ENCODE measurements around the gene XPC.

XPC gene

GRCh38 chr3:14179114-14179465 is 689 bp upstream of the XPC start:
- no peak for TF ChIP-seq SIN3A (IDR thresholded peaks at IDR 0.05; ENCODE audit: borderline replicate concordance, insufficient read depth, low read length)
- no peak for TF ChIP-seq FOXP2 (optimal IDR thresholded peaks at IDR 0.05; ENCODE audit: borderline replicate concordance, extremely low read depth, extremely low read length, insufficient read depth)
- TF ChIP-seq, protein P1, sequence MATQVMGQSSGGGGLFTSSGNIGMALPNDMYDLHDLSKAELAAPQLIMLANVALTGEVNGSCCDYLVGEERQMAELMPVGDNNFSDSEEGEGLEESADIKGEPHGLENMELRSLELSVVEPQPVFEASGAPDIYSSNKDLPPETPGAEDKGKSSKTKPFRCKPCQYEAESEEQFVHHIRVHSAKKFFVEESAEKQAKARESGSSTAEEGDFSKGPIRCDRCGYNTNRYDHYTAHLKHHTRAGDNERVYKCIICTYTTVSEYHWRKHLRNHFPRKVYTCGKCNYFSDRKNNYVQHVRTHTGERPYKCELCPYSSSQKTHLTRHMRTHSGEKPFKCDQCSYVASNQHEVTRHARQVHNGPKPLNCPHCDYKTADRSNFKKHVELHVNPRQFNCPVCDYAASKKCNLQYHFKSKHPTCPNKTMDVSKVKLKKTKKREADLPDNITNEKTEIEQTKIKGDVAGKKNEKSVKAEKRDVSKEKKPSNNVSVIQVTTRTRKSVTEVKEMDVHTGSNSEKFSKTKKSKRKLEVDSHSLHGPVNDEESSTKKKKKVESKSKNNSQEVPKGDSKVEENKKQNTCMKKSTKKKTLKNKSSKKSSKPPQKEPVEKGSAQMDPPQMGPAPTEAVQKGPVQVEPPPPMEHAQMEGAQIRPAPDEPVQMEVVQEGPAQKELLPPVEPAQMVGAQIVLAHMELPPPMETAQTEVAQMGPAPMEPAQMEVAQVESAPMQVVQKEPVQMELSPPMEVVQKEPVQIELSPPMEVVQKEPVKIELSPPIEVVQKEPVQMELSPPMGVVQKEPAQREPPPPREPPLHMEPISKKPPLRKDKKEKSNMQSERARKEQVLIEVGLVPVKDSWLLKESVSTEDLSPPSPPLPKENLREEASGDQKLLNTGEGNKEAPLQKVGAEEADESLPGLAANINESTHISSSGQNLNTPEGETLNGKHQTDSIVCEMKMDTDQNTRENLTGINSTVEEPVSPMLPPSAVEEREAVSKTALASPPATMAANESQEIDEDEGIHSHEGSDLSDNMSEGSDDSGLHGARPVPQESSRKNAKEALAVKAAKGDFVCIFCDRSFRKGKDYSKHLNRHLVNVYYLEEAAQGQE (IDR thresholded peaks at IDR 0.05; ENCODE audit: insufficient read depth in 1 of 2, low read depth in 2 of 2, low read length in 2 of 2): no peak
- TF ChIP-seq TAF1 (IDR thresholded peaks at IDR 0.05; ENCODE audit: borderline replicate concordance, insufficient read depth, low read length): no peak
- TF ChIP-seq POLR2AphosphoS5 (IDR thresholded peaks at IDR 0.05; ENCODE audit: low read depth, low read length): no peak

DNA sequence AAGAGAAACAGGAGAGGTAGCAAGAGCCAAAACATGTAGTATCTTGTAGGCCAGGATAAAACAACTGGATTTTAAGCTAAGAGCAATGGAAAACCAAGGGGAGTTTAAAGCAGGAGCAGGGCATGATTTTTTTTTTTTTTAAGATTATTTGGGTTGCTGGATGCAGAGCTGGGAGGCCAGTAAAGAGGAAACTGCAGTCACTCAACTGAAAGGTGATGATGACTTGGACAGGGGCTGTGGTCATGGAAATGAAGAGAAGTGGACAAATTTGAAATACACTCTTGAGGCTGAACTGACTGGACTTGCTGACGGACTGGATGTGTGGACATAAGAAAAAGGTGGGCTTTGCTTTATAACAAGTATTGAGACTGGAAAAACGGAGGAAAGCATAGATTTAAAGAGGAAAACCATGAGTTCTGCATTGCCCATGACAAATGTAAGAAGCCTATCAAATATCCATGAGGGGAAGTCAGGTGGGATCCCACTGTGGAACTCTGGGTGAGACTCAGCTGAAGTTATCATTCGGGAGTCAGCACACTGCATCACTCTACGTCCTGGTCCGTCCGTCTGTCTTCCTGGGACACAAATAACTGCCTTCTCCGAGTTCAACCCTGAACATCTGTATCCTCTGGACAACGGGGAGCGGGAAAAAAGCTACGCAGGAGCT is 688 bp downstream of the XPC start:
- TF ChIP-seq SIN3A (IDR thresholded peaks at IDR 0.05; ENCODE audit: borderline replicate concordance, insufficient read depth, low read length): no peak
- no peak for TF ChIP-seq TAF1 (IDR thresholded peaks at IDR 0.05; ENCODE audit: borderline replicate concordance, insufficient read depth, low read length)
- no peak for TF ChIP-seq FOXP2 (optimal IDR thresholded peaks at IDR 0.05; ENCODE audit: borderline replicate concordance, extremely low read depth, extremely low read length, insufficient read depth)
- TF ChIP-seq, protein P1 (IDR thresholded peaks at IDR 0.05; ENCODE audit: insufficient read depth in 1 of 2, low read depth in 2 of 2, low read length in 2 of 2): no peak
- no peak for TF ChIP-seq POLR2AphosphoS5 (IDR thresholded peaks at IDR 0.05; ENCODE audit: low read depth, low read length)

- TF ChIP-seq TAF1 (IDR thresholded peaks at IDR 0.05; ENCODE audit: borderline replicate concordance, insufficient read depth, low read length): no peak
- TF ChIP-seq POLR2AphosphoS5 (IDR thresholded peaks at IDR 0.05; ENCODE audit: low read depth, low read length): no peak
- TF ChIP-seq FOXP2 (optimal IDR thresholded peaks at IDR 0.05; ENCODE audit: borderline replicate concordance, extremely low read depth, extremely low read length, insufficient read depth): no peak
- TF ChIP-seq SIN3A (IDR thresholded peaks at IDR 0.05; ENCODE audit: borderline replicate concordance, insufficient read depth, low read length): no peak
Observed at GRCh38 chr3:14175383-14176037, 2.9 kb downstream of the XPC start.

- TF ChIP-seq, protein P1 (IDR thresholded peaks at IDR 0.05; ENCODE audit: insufficient read depth in 1 of 2, low read depth in 2 of 2, low read length in 2 of 2): no peak
- TF ChIP-seq POLR2AphosphoS5 (IDR thresholded peaks at IDR 0.05; ENCODE audit: low read depth, low read length) (no peak), TAF1 (IDR thresholded peaks at IDR 0.05; ENCODE audit: borderline replicate concordance, insufficient read depth, low read length) (no peak), FOXP2 (optimal IDR thresholded peaks at IDR 0.05; ENCODE audit: borderline replicate concordance, extremely low read depth, extremely low read length, insufficient read depth) (no peak), SIN3A (IDR thresholded peaks at IDR 0.05; ENCODE audit: borderline replicate concordance, insufficient read depth, low read length) (no peak)
Observed at GRCh38 chr3:14174483-14174882, 3.9 kb downstream of the XPC start.

GRCh38 chr3:14172496-14172895 is 5.9 kb downstream of the XPC start:
- TF ChIP-seq POLR2AphosphoS5 (IDR thresholded peaks at IDR 0.05; ENCODE audit: low read depth, low read length): no peak
- no peak for TF ChIP-seq FOXP2 (optimal IDR thresholded peaks at IDR 0.05; ENCODE audit: borderline replicate concordance, extremely low read depth, extremely low read length, insufficient read depth)
- TF ChIP-seq, protein P1 (IDR thresholded peaks at IDR 0.05; ENCODE audit: insufficient read depth in 1 of 2, low read depth in 2 of 2, low read length in 2 of 2): no peak
- TF ChIP-seq TAF1 (IDR thresholded peaks at IDR 0.05; ENCODE audit: borderline replicate concordance, insufficient read depth, low read length): no peak
- no peak for TF ChIP-seq SIN3A (IDR thresholded peaks at IDR 0.05; ENCODE audit: borderline replicate concordance, insufficient read depth, low read length)
